Dermis blood vessel endothelial cell (primary cell): ENCODE results near the gene USP44. TPM values are rescaled to one million over a fixed set of nuclear protein-coding genes. Genes with fewer than 3 reads are reported as not detected.

Experiments
- DNase-seq: peaks from one replicate; pipeline ENCODE4 v3.0.0; 2010
- total RNA-seq: library from RNA; depleted of rRNA; stranded (reverse); fragments of >200 nt; gene quantifications from 2 replicates; pipeline ENCODE4 v1.2.3, GENCODE V29; 2014

The USP44 gene
- total RNA-seq, 1 donor from 2014 or later = 3.4 TPM

DNA sequence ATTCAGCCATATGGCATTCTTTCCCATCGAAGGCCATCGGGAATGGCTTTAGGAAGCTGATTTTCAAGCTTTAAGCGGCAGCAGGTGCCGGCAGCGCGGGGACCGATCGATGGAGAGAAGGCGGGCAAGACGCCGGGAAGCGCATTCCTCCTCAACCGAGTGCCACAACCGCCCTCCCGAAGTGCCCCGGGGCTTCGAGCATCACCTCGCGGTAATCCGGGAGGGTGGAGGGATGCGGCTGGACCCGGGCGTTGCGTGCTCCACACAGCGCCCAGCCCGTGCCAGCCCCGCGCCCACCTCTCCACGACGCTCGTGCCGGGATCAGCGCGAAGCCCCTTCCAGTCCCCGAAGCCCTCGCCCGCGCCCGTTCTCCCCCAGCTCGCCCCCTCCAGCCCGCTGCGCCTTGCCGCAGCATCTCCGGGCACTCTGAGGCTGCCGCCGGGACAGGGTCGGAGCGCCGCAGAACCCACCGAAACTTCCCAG is 3.2 kb downstream of the USP44 start:
- peak; percentile 36 for DNase-seq

DNA sequence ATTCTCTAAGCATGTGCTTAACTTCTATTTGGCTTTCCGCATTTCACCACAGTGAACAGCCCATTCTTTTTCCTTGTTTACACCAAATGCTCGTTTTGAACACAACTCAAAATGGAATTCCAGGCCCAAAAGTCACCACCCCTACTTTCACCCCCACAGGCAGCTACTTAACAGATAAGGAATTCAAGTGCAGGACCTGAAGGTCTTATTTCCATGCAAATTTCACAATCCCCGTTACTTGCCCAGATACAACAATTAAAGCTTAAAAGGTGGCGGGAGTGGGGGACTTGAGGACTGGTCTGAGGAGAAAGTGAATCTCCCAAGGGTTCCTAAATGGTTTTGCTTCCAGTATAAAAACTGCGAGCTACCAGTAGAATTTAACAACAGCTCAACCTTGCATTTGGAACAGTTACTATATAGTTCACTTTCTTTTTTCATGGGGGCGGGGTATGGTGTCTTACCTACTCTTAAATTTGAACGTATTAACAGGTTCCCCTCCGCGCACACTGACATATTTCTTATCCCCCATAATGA is 3.7 kb downstream of the USP44 start:
- DNase-seq = peak; percentile 2

DNA sequence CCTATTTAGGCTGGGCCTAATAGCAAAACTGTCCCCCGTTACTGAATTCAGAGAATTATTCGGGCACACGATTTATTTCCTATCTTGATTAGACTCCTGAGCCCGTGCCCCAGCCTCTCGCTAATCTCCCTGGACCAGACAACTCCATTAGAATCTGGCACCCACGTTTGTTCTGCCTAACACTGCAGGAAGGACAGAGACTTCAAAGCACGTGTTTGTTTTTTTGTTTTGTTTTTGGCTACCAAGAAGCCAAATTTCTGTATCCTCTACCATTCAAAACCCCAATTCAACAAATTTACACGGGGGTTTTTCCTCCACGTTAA is 4.8 kb downstream of the USP44 start:
- no peak for DNase-seq

DNA sequence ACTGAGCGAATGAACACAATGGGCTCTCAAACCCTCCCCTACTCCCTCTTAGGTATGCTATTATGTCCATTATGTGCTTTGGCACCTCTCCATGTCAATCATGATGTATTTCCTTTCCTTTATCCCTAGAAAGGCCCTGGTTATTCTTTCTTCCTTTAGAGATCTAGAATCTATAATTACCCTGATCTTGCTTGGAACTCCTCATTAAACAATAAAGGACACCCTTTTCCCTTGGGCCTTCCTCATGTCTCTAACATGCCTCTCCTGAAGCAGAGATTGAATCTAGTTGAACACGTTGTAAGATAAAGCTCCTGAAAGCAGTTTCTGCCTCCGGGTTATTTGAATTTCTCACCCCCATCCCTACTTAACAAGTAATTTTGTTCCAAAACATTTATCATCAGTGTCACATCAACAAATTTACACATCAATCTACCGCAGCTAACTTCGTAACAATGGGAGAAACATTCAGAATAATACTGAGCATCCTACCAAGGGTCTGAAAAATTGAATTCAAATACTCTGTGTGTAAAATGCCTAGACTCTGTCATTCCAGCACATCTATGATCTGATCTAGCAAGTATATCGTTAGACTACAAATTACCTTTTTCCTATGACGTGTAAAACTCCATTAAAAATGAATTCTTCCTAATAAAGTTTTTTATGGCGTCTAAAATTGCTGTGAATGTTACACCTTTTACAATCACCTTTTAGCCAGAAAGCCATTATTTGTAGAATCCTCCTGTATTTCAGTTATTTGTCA is 5.4 kb downstream of the USP44 start:
- peak; percentile 75 for DNase-seq

DNA sequence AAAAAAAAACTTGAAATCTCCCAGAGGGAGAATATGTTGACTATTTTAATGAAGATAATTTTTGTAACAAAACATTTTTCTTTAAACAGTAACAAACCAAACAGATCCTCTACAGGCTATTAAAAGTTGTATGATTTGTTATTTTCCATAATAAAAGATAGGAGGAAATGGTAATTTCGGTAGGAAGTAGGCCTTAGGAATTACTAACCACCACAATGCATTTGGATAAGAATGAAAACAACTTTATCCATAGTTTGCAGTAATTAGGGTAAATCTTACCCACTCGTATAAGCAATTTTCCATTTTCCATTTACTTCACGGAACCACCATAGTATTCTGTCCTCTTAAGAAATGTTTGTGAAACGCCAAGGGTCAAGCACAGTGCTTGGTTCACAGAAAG is 6.0 kb downstream of the USP44 start:
- DNase-seq = no peak

DNA sequence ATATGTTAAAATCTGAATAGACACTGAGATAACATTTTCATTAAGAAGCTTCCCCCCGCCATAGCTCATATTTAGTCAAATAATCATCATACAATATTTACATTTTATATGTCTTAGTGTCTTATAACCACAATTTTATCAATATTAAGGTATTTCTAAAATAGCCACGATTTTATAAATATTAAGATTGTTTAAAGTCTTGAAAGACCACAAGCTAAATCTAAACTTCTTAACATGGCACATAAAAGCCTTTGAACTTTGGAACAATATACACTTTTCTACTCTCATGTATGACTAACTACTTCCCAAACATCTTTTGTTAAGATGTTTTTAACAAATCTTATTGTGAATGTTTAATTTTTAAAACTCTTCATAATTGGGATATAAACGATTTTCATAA is 6.5 kb downstream of the USP44 start:
- no peak for DNase-seq

DNA sequence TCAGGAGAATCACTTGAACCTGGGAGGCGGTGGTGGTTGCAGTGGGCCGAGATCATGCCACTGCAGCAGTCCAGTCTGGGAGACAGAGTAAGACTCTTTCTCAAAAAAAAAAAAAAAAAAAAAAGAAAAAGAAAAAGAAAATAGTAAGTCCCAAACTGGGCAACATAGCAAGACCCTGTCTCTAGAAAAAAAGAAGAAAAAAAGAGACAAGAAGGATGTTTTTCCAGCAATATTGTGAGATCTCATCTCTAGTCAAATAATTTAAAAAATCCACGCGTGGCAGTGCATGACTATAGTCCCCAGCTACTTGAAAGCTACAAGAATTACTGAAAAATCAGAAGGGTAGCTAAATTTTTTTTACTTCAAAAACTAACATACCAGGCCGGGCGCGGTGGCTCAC is 8.0 kb downstream of the USP44 start:
- DNase-seq = no peak

DNA sequence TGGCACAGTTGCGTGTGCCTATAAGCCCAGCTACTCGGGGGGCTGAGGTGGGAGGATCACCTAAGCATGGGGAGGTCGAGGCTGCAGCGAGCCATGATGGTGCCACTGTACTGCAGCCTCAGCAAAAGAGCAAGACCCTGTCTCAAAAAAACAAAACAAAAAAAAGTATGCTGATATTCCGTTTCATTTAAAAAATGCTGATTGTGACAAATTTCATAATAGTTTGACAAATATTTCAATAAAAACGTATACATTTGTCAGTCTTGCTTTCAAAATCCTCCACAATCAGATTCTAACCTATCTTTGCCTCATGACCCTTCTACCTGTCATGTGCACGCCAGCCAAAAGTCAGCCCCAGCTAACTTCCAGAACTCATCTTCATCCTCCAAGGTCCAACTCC is 9.8 kb downstream of the USP44 start:
- no peak for DNase-seq

DNA sequence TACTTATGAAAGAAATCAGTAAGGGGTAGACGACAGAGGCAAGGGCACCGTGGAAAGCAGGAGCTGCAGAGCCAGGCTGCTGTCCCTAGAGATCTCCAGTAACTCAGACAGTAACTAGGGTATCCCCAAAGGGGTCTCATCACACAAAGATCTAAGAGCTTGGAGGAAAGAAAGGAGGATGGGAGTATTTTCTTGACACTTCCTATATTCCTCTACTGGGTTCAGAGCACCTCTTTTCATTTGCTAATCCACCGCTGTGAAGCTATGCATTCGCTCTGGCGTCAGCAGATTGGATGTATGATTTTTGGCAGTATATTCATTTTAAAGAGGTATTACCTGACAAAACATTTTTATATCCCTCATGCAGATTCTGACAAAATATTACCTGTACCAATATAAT is 12.6 kb downstream of the USP44 start:
- DNase-seq = no peak

DNA sequence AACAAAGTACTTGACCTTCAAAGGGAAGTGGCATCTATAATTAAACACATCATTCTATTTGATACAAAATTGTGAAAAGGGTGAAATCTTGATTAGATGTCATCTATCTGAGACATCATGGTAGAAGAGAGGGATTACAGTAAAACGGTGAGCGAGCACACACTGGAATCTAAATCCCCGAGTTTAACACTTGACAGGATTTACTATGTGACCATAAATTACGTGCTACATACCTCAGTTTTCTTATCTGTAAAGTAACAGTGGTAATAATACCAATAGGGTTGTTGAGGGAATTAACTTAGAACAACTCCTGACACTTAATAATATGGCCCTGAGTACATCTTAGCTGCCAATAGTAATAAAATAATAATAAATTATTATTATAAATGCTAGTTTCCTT is 13.3 kb downstream of the USP44 start:
- DNase-seq = no peak

DNA sequence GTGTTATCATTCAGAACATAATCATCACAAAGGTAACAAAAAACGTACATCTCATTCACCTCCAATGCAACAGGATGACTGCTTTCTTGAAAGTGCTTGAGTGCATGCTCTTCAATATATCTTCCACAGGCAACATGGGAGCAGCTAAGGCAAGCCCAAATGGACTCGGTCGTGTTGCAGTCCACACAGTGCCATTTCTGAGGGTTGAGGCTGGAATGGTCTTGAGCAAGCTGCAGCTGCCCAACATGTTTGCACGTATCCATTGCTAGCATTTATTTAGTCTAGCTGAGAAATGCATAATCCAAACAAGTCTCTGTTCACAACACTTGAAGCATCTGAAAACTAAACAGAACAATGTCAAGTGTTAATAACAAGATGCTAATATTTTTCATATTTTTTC is 17.3 kb downstream of the USP44 start:
- DNase-seq = peak; percentile 2

DNA sequence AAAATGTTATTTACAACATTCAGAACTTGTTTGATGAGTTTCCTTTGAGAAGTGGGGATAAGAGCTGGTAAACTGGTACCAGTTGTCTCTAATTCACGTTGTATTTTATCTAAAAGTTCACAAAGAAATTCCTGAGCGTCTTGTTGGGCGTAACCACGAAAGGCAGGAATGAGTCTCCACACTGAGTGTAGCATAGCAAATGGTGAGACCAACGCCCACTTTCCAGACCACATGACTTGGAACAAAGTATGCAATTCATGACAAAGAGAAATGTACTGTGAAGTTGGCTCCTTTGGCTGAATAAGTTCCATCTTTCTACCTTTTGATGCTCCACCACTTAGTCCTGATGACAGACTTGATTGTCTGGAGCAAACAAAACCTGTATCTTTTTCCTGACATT is 18.4 kb downstream of the USP44 start:
- DNase-seq = no peak

DNA sequence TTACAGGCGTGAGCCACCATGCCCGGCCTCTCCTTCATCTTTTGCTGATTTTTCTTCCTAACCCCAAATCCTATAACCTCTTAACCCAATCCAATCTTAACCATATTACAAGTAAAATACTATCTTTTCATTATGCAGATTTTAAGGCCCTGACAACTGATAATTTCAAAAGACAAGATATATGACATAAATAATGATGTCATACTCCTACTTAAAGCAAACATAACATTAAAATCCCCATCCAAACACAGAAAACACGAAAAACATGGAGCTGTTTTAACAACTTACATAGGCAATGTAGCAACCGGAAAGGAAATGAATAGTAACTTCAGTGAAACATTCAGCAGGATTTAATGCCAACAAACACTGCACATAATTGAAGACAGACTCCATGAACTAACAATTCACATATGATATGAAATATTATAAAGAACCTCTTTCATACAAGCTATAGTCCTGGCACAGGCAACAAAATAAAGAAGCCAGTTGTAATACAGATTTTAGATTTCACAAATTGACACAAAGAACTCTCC is 21.5 kb downstream of the USP44 start:
- no peak for DNase-seq

DNA sequence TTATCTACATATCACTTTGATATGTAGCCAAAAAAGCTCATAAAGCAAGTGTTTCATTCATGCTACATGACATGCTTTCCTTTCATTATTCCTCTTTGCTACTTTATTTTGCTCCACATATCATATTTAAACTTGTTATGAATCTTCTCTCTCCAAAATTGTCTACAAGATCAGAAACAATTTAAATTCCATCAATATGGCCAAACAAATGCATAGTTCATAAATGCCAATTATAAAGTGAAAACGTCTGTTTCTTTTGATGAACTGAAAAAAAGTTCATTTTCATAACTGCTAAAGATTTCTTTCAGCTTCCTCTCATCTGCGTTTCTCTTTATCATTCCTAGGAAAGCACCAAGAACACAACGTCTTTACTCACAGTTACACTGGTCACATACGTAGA is 22.8 kb downstream of the USP44 start:
- no peak for DNase-seq

DNA sequence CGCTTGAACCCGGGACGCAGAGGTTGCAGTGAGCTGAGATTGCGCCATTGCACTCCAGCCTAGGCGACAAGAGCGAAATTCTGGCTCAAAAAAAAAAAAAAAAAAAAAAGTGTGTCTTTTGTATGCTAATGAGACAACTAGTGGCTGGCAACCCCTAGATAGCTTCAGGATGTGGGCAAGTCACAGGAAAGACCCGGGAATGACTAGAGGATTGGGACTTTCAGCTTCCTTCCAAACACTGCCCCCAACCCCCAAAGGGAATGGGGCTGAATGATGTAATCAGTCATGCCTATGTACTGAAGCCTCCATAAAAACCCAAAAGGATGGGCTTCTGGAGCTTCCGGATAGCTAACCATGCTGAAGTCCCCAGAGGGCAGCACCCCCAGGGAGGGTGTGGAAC is 28.6 kb downstream of the USP44 start:
- DNase-seq = no peak

DNA sequence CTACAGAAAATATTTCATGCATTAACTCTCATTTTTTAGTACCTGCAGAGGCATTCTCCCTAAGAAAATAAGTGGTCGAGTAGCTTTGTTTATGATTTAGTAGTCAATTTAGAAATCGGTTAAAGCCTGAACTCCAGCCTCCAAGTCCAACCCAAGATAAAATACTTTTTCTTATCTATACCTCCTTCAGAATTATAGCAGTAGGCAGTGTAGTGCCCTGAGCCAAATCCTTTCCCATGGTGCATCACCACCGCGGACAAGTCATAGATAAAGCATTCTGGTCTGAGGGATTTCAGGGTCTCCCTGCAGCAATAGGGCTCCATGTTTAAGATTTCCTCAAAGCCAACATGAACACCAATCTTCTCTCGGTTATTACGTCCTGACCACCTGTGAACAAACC is 30.5 kb downstream of the USP44 start:
- no peak for DNase-seq

DNA sequence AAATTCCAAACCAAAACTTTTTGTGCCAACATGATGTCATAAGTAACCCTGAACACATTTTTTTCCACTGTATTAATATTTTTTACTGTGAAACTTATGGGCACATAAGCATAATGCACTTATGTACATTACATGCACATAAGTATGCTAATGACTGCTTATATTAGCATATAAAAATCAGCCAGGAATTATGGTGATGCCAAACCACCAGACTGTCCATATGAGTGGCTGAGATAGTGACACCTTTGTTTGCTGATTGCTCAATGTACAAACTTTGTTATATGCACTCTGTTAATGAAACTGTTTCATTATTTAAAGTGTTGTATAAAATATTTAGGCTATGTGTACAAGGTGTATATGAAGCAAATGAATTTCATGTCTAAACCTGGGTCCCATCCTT is 32.3 kb downstream of the USP44 start:
- DNase-seq = no peak

DNA sequence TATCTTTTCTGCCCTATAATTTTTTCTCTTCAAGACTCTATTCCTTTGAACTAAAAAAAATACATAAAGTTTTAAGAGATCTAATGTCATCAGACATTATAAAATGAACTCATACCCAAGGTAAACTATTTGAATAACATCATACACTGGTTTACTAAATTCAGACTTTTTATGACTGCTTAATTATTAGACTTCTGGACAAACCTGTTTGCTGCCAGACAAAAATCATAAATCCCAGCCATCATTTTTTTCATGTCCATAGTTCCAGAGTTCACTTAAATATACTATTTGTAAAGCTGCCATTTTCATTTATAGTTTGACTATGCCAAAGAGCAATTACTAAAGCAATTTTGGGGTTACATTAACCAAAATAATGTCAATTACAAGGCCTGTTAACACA is 34.0 kb downstream of the USP44 start:
- DNase-seq = no peak

DNA sequence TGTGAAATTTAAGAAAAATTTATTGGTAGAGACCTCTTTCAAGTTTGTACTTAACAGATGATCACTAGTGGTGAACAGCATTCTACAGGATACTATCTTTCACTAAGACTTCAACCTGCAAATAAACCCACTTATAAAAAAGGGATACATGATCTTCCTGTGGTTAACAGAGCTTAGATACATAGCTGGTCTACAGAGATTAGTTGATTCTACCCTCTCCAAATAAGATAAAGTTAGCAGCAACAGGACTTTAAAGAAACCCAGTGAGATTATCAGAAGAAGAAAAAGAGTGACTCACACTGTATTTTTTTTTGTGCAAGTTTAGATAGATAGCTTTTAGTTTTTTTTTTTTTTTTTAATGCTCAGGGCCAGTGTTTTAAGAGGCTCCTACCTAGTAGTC is 34.5 kb downstream of the USP44 start:
- no peak for DNase-seq

DNA sequence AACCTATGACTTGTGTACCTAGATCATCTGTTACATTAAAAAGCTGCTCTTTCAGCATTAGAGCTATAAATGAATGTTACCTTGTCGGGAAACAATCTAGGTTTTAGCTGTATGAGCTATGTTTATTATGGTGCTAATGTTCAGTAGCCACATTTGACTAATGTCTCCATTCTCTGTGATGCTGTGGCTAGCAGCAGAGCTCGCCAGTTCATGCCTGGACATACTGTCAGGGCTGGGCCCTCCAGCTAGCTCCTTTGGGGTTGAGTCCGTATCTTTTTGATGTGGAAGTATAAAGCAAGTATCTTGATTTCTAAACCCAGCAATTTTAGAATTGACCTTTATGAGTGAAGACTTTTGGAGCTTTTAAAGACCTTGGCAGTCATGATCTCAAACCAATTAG is 36.1 kb downstream of the USP44 start:
- no peak for DNase-seq

DNA sequence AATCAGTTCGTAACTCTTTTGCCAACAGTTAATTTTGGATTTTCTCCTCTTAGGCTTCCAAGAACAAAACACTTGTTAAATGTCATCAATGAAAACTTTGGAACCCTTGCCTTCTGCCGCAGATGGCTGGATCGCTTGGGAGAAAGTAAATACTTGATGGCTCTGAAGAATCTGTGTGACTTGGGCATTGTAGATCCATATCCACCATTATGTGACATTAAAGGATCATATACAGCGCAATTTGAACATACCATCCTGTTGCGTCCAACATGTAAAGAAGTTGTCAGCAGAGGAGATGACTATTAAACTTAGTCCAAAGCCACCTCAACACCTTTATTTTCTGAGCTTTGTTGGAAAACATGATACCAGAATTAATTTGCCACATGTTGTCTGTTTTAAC is 37.7 kb downstream of the USP44 start:
- no peak for DNase-seq

DNA sequence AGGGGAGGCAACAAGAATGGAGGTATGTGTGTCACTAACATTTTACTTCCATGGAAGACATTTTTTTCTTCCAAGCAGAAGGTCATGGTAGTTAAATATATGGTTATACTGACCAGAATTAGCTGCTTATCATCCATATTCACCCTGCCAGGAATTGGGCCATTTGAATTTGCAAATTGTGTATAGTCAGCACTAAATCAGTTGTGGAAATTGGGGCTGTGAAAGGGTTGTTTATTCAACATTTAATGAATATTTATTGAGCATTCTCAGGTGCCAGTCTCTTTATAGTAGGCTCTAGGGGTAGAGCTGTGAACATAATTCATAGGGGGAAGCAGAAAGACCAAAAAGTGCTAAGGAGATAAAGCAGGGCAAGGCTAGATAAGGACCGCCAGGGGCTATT is 39.3 kb downstream of the USP44 start:
- no peak for DNase-seq

DNA sequence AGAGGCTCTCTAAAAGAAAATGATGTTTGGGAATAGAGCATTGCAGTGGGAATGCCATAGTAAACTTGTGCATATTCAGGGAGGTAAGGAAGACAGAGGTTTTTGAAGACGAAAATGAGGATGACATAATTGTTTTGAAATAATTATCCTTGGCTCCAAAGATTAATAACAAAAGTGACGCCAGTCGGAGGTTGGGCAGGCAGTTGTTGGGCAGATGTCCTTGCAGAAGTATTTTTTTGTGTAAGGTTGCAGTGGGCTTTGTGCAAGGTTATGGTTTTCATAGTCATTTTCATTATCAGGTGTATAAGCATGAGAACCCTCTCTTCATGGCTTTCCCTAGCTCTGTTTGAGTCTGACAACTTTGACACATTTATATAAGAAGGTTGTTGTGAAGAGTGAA is 42.0 kb downstream of the USP44 start:
- DNase-seq = no peak

DNA sequence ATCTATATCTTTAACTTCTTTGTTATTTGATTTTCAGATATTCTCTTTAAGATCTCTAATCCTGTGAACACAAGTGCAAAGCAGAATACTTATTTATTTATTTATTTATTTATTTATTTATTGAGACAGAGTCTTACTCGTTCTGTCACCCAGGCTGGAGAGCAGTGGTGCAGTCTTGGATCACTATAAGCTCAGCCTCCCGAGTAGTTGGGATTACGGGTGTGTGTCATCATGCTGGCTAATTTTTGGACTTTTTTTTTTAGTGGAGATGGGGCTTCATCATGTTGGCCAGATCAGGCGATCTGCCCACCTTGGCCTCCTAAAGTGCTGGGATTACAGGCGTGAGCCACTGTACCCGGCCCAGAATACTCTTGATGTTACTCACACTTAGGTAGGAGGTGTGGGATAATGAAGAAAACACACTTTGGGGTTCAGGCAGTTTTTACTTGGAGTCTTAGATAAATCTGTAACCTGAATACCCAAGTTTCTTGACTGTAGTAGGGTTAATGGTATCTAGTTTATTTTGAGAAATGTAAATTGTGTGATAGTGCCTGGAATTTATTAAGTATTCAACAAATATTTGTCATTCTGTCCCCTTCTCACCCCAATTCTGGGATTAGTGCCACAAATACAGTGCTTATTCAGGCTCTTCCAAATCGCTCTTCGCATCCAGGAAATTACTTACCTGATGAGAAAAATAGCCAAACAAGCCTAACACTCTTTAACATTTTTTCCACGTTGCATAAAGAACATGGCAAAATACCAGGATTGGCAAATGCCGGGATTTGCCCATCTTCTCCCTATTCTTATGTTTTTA is 44.4 kb downstream of the USP44 start:
- no peak for DNase-seq
